ENCODE measurements around the gene CHMP5.

CHMP5 gene

GRCh38 chr9:33244137-33244784 lies 20.6 kb upstream of the CHMP5 start:
- DNase-seq, result no peak

- DNase-seq, result no peak
Observed at GRCh38 chr9:33245341-33245740, 19.5 kb upstream of the CHMP5 start.

GRCh38 chr9:33246269-33246860 lies 18.5 kb upstream of the CHMP5 start:
- no peak for DNase-seq

DNA sequence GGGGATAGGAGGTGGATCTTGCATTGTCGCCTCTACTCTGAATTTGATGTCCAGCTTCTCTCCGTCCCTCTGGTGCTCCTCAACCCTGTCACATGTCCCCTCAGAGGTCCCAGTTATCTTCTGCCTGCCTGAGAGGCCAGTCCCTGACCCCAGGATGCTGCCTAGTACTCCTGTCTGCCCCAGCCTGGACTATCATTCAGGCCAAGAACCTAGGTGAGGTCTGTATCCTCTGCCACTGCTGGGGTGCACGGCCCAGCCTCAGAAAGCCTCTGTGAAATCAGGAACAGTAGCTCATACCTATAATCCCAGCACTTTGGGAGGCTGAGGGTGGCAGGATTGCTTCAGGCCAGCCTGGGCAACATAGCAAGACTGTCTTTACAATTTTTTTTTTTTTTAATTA lies 16.2 kb upstream of the CHMP5 start:
- no peak for DNase-seq

- DNase-seq, result no peak
Observed at GRCh38 chr9:33249087-33249658, 15.7 kb upstream of the CHMP5 start.

DNA sequence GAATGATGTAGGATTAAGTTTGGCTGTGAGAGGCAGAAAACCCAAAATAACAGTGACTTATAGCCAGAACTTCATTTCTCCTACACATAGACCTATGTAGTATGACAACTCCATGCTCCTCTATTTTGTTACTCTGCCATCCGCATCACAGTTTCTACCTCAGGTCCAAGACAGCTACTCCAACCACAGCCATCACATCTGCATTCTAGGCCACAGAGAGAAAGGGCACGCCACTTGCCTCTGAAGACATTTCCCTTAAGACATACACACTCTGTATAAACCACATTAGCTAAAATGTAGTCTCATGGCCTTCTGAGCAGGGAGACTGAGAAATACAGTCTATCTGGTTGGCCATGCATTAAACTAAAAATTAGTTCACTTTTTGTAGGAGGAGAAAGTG lies 14.9 kb upstream of the CHMP5 start:
- no peak for DNase-seq

GRCh38 chr9:33250458-33250995 lies 14.3 kb upstream of the CHMP5 start:
- DNase-seq, result no peak

DNA sequence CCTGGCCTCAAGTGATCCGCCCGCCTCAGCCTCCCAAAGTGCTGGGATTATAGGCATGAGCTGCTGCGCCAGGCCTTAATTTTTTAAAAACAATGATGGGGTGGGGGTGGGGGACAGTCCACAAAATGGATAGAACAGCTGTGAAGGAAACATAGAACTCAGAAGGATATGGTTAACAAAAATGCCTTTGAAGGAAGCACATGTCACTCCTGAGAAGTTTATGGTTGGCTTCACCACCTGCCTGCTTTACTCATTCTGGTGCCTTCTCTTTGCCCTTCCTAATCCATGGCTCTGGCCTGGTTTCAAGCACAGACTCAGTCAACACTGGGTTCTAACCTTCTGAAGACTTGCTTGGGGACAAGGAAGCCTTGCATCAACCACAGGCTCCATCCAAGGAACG lies 10.6 kb upstream of the CHMP5 start:
- no peak for DNase-seq

- DNase-seq, result no peak
Observed at GRCh38 chr9:33255014-33255413, 9.8 kb upstream of the CHMP5 start.

GRCh38 chr9:33255471-33255870 lies 9.4 kb upstream of the CHMP5 start:
- no peak for DNase-seq

DNA sequence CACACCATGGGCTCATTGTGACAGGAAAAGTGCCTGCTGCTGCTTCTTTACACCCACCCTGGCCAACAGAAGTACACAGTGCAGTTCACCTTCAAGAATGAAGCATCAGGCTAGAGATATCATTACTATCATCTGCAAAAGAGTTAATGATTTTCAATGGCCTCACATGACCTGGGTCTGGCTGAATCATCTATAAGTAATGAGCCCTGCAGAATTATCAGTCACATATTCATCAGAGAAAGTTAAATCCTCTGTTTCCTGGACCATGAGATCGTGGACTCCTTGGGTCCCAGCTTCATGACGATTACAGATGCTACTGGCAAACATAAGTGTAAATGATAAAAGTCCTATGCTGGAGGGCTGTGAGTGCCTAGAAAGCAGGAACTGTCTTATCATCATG lies 8.6 kb upstream of the CHMP5 start:
- no peak for DNase-seq

GRCh38 chr9:33257276-33257675 lies 7.6 kb upstream of the CHMP5 start:
- DNase-seq, result no peak

GRCh38 chr9:33260372-33260771 lies 4.5 kb upstream of the CHMP5 start:
- DNase-seq, result no peak

- no peak for DNase-seq
Observed at GRCh38 chr9:33263131-33264002, 1.5 kb upstream of the CHMP5 start.

DNA sequence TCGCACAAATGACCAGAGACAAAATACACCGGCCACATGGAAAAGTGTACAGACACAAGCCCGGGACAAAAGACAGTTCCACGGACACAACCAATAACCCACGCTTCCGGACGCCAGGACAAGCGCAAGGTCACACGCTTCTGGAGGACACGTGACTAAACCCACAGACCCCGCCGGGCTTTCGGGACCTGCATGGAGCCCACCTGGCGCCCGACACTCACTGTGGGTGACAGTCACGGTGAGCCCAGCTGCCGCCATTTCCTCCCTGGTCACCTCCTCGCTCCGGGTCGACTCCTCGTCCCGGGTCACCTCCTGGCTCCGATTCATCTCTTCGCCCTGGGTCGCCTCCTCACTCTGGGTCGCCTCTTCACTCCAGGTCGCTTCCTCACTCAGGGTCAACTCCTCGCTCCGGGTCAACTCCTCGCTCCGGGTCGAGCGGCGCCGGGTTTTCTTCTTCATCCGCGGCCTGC lies 811 bp upstream of the CHMP5 start:
- peak; percentile 23 for DNase-seq

- no peak for DNase-seq
Observed at GRCh38 chr9:33265211-33265865, 489 bp downstream of the CHMP5 start.

DNA sequence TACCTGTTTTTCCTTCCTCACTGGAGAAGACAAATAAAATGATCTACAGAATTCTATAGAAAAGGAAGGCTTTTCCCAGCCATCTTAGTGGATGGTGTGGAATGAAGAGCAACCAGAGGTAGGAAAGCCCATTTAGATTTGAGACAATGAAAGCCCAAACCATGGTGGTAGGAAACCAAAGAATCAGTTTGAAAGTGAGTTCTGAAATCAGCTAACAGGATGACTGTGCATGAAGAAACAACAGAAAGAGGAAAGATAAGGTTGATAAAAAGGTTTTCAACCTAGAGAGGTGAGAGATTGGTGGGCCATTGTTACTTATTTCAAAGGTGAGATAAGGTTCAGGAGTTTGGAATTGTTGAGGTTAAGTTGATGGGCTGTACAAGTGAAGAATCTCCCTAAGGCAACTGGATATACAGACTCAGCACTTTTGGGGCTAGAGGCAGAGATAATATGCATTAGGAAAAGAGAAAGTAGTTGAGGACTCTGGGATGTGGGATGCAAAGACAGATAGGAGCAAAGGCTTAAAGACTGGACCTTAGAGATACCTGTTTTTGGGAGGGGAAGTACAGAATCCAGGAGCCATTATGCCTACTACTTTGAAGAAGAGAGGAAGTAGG lies 2.4 kb downstream of the CHMP5 start:
- DNase-seq, result no peak

DNA sequence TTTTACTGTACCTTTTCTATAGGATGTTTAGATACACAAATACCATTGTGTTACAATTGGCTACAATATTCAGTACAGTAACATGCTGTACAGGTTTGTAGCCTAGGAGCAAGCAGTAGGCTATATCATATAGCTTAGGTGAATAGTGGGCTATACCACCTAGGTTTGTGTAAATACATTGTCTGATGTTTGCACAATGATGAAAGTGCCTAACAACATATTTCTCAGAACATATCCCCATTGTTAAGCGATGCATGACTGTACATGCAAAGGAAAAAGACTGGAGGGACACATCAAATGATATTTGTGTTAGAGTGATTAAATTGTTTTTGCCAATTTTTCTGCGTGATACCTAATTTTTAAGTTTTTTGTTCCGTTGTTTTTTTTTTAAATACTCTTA lies 5.3 kb downstream of the CHMP5 start:
- DNase-seq, result no peak

GRCh38 chr9:33272061-33272460 lies 7.2 kb downstream of the CHMP5 start:
- DNase-seq, result no peak

DNA sequence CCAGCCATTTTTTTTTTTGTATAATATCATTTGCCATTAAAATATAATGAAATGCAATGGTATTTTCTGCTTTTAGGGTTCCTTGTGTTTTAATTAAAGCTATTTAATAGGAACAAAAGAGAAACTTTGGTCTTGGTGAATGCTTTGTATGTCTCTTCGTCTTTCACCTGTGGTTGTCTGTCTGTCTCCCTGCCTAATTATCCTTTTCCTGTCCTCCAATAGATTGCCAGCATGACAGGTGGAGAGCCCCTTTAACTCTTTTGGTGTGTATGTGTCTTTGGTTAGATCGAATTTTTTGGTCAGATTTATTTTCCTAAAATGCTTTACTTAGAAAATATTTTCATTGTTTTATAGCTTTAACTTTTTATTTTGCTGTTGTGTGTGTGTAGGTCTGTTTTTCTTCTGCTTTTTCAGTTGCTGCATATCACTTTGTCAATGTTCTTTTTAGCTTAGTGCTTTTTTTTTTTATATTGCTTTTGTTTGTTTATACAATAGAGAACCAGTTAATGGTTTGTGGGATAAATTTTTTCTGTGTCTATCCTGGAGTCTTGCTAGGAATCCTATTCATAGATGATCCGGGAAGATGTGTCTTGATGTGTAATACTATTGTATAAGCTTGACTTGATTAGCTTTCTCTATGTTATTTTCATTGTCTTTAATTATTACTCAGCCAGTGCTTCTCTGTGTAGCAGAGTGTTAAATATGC lies 8.6 kb downstream of the CHMP5 start:
- no peak for DNase-seq

- DNase-seq, result no peak
Observed at GRCh38 chr9:33273972-33274328, 9.1 kb downstream of the CHMP5 start.

- no peak for DNase-seq
Observed at GRCh38 chr9:33277484-33277883, 12.6 kb downstream of the CHMP5 start.
